A172 (cell line): ENCODE measurements around the gene TNFAIP2. TPM values are rescaled to one million over a fixed set of nuclear protein-coding genes. Genes with fewer than 3 reads are reported as not detected.
"Not testable (repeated sequence)": the region's sequence is repeated elsewhere in the genome, so short reads cannot be mapped to it uniquely, and the experiment has no call there.

Experiments
- DNase-seq: peaks from one replicate; pipeline ENCODE4 v3.0.0-alpha.2; 2015; ENCODE audit warnings: low spot score
- total RNA-seq: library from RNA; depleted of rRNA; stranded (reverse); fragments of >200 nt; shearing (Covaris generic); gene quantifications from 2 replicates; pipeline ENCODE4 v1.2.3, GENCODE V29; 2014

Gene TNFAIP2
- total RNA-seq, 1 experiment from 2014 or later = 207 TPM

DNA sequence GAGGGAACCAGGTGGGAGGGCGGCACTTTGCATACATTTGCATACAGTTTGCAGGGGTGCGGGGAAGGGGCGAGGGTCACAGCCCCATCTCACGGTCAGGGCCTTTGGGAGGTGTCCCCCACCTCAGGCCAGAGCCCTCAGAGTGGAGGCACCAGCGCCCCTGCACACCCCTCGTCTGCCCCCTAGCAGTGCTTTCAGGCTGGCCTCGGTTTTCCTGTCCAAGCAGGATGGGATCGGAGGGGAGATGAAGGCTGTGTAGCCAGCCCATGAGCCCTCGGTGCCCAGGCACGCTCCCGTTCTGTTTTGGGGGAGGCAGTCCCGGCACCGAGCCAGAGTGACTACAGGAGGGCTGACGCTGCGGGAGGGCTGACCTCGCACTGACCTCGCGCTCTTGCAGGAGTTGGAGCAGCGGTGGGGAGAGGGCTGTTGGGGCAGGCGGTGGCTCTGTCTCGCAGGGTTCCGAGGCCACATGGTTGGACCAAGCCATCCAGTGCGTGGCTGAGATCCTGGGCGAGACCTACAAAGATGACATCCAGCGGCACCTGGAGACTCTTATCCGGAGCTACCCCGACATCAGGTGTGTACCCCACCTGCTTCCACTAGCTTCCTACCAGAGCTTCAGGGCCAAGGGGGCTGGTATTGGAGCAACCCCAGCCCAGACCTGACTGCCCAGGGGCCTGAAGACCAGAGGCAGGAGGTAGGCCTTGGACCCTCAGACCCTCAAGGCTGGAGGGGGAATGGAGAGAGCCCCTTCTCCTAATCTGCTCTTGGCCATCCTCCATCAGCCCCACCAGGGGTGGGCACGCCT is 15.1 kb upstream of the TNFAIP2 start:
- DNase-seq = no peak

DNA sequence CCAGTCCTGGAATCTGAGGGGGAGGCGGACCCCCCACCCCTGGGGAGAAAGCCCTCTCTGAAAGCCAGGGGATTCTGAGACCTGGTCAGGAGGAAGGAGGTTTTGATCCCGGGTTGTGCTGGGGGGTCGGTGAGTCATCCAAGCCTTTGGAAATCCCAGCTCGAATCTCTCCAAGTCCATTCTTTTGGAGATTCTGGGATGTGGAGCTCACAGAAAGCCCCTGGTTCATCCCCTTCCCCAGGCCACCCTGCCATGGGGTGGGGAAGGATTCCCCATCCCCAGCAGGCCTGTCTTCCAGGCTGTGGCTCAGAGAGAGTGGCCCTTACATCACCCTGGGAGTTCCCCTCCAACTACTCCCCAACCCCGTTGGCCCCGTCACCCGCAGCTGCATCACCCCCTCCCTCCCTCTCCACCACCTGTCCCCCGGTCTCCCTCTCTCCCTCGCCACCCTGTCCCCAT is 14.5 kb upstream of the TNFAIP2 start:
- peak; percentile 81 for DNase-seq

DNA sequence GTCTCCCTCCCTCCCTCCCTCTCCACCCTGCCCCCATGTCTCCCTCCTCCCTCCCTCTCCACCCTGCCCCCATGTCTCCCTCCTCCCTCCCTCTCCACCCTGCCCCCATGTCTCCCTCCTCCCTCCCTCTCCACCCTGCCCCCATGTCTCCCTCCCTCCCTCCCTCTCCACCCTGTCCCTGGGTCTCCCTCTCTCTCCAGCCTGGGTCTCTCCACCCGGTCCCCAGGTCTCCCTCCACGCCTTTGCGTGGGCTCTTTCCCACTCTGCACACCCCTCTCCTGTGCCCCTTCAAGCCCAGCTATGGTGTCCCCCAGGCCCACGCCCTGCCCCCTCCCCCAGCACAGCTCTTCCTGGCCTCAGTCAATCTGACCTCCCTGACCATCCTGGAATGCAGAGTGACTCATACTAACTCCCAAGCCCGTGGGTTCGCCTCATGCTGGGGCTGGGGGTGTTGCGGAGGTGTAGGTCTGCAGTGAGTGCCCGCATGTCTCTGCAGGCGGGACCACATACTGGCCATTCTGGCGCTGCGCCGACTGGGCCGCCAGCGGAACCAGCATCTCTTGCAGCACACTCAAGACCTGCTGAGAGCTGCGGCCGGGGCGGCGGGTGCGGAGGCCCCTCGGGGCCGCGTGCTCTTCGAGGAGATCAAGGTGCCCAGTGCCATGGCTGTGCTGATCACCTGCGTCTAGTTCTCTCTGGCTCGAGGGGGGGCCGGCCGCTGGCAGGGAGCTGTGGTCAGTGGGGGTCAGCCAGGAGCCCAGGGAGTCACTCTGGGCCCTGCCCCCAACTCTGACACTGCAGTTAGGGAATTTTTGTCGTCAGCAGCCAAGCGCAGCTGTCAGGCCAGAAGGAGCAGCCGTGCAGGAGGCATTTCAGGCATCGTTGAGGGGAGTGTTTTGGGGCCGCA is 13.5 kb upstream of the TNFAIP2 start:
- peak; percentile 90 for DNase-seq

DNA sequence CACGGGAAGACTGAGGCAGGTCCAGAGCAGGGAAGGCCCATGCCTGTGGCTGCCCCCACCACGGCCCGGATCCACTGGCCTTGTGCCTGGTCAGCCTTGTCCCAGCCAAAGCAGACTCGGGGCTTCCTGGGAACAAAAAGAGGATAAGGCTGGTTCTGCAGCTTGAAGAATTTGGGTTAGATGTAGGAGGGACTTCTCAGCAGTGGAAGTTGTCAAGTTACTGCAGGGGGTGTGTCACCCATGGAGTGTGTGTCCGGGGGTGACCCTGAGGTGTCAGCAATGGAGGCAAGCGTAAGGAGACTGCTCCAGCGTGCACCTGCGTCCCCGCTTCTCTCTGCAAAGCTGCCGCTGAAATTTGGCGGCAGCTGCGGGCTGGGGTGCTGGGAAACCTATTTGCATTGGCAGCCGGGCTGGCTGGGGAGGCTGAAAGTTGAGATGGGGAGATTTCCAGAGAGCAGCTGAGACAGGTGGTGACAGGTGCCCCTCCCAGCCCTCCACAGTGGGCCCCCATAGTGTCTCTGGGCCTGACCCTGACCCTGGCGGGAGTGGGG is 12.5 kb upstream of the TNFAIP2 start:
- no peak for DNase-seq

DNA sequence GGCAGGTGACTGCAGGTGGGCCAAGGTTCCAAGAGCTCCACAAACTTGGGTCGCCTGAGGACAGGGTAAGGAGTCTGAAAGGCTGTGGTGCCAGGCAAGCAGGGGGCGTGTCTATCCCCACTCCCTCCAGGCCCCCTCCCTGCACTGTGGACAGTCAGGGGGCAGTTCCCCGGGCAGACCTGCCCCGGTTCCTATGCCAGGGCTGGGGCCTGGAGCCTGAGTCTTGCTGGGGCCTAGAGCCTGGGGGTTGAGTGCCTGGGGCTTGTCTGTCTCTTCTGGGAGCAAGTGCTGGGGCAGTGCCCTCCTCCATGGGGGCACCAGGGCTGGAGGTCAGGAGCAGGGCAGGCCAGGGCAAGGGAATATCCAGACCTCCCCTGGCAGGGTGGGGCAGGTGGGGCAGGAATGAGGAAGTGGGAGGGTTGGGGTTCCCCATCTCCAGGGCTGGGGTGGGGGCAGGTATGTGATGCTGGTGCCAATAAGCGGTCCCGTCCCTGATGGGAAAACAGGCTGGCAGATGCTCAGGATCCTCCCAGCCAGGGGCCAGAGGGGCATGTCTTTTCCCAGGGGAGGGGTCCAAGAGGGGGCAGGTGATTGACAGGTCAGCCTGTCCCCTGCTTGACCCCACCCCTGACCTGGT is 11.9 kb upstream of the TNFAIP2 start:
- peak; percentile 76 for DNase-seq

DNA sequence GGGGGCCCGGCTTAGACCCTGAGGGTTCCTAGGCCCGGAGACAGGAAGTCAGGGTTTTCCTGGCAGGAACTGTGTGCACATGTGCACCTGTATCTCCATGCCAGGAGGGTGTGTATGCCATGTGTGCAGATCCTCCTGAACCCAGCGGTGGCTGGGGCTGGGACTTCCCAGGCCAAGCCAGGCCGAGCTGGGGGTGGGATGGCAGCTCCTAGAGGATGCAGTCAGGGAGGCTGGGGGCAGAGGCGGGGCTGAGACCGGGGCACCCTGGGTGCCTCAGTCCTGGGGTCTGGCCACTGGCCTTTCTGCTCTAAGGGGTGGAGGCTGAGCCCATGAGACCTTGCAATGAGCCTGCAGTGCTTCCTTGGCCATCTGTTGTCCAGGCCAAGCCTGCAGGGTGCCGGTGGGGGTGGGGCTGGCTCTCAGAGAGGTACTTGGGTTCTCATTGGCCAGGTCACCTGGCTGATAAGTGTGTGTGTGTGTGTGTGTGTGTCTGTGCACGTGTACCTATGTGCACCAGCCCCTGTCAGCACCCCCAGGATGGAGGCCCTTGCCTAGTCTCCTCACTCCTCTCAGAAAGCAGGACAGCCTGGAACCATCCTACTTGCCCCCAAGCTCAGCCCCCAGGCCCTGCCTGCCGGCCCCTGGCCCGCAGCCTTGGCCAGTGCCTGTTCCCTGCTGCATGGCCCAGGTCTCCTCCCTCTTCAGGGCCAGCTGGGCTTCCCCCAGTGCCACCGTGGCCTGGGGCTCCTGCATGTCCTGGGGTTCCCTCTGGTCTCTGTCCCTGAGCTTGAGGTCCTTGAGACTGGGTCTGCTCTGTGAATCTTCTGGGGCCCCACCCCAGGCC is 10.6 kb upstream of the TNFAIP2 start:
- DNase-seq = no peak

DNA sequence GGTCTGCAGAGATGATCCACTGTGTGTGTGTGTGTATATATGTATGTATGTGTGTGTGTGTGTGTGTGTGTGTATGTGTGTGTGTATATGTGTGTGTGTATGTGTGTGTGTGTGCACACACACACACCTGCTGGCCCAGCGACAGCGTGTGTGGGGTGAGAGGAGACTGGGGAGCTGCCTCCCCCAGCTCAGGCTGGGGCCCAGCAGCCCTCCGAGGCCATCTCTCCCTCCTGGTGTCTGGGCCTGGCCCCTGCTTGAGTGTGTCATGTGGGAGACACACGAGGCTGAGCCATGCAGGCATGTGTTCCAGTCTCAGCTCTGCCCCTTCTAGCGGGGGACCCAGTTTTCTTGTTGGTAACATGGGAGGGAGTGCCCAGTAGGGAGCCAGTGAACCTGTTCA is 10.0 kb upstream of the TNFAIP2 start:
- DNase-seq = no peak

DNA sequence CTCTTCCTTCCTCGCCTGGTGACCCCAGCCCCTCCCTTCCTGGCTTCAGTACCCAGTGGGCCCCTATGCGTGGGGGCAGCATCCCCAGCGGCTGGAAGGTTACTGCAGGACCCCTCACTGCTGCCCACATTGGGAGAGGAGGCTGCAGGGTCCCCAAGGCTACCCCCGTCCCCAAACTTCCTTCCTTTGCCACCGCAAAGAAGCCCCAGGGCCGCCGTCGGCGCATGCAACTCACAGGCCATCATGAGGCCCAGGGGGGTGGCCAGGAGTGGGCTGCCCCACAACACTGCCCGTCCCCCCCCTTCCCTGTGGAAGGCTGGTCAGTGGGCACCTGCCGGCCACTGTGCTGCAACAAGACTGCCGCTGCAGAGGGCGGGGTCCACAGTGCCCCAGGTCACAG is 9.5 kb upstream of the TNFAIP2 start:
- no peak for DNase-seq

DNA sequence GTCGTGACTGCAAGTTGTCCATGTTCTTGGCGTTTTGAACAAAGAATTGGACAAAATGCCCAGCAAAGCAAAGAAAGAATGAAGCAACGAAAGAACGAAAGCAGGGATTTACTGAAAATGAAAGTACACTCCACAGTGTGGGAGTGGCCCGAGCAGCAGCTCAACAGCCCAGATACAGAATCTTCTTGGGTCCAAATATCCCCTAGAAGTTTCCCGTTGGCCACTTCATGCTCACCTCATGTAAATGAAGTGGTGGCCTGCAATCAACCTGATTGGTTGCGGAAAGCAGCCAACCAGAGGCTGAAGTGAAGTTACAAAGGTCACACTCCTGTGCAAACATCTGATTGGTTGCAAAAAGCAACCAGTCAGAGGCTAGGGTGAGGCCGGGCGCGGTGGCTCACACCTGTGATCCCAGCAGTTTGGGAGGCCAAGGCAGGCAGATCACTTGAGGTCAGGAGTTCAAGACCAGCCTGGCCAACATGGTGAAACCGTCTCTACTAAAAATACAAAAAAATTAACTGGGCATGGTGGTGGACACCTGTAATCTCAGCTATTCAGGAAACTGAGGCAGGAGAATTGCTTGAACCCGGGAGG is 8.1 kb upstream of the TNFAIP2 start:
- not testable (repeated sequence) for DNase-seq

DNA sequence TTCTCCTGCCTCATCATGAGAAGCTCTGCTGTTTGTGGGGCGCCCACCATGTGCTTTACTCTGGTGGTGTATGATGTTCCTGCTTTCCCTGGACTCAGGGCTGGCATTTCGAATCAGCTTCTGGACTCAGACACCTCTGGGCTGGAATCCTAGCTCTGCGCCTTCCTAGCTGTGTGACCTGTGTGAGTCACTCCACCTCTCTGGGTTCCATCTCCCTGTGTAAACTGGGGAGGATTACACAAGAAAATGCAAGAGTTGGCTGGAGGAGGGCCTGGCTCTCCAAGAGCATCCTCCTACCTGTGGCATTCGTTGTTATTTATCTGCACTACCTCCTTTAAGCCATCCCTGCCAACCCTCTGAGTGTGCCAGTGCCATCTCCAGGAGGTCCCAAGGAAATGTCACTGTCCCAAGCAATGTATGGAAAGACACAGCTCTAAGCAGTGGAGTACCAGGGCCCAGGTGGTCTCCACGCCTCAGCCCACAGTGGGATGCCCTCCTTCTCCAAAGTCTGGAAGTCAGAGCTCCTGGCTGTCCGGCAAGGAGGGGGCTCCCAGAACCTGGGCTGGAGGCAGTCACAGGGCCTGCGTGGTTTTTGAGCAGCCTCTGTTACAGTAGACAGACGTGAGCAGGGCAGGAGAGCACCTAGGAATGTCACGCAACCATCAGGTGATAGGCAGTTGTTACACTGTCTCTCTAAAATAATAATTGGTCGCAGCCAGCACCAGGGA is 7.3 kb upstream of the TNFAIP2 start:
- no peak for DNase-seq

DNA sequence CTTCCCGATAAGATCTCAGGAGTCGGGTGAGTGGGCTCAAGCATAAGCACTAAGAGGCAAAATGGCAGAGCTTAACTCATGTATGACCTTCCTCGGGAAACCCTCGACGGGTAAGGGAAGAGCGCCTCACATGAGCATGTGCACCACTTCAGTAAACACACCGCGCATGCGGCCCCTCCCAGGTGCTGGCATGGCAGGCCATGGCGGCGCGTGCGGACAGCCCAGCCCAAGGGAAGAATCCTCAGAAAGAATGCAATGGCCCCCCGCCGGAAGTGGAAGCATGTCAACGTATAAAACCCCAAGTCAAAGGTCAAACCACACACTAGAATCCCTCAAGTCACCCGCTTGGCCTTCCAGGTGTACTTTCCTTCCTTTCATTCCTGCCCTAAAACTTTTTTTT is 6.6 kb upstream of the TNFAIP2 start:
- DNase-seq = no peak

DNA sequence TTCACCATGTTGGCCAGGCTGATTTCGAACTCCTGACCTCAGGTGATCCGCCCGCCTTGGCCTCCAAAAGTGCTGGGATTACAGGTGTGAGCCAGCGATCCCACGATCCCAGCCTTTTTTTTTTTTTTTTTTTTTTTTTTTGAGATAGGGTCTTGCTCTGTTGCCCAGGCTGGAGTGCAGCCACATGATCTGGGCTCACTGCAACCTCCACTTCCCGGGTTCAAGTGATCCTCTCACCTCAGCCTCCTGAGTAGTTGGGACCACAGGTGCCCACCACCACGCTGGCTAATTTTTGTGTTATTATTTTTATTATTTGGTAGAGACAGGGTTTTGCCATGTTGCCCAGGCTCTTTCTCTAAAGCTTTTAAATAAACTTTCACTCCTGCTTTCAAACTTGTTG is 5.8 kb upstream of the TNFAIP2 start:
- DNase-seq = not testable (repeated sequence)

DNA sequence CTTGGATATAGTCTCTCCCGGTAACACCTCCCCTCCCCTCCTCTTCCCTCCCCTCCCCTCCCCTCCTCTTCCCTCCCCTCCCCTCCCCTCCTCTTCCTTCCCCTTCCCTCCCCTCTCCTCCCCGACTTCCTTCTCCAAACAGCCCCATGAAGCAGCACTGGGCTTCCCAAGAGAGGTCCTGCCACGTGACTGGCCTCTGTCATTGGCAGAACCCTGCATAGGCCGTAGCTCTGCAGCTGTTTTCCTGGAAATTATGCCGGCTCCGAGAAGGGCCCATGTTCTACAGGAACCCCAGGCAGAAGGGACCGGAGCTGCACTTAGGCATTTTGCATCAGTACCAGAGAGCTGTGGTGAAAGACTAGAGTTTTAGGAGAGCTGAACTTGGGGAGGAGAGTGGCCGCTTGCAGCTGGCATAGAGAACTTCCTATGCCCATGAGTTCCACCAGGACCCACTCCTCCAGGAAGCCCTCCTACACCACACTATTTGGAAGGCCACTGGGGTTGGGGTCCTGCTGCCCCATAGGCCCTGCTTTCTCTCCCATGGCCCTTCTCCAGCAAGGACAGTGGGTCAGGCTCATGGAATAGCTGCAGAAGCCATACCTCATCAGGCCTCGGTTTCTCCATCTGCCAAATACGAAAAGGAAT is 5.1 kb upstream of the TNFAIP2 start:
- no peak for DNase-seq

DNA sequence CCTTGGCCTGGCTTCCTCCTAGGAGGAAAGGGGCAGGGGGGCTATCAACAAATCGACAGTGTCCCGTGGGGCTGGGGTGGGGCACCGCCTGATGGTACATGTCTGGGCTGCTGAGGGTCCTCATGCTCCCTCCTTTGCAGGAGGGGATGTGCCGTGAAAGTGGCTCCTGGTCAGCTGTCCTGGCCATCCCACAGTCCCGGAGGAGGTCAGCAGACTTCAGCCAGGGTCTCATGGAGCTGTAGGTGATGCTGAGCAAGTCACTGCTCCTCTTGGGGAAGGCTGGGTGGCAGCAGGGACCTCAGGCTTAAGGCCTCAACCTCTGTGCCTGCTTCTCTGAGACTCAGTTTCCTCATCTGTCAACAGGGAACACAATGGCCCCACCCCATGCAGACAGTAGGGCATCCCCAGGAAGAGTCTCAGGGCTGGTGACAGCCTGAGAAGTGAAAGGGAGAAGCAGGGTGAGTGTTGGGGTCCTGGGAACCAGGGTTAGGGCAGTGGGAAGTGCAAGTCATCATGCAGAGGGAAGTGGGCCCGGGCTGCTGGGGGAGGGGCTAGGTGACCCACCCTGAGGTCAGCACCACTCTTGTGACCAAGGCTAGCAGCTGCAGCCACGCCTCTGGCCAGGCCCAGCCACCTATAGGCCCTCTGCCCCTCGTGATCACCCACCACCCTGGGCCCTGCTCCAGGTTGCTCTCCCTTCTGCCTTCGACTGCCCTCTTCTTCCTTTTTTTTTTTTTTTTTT is 4.4 kb upstream of the TNFAIP2 start:
- no peak for DNase-seq

DNA sequence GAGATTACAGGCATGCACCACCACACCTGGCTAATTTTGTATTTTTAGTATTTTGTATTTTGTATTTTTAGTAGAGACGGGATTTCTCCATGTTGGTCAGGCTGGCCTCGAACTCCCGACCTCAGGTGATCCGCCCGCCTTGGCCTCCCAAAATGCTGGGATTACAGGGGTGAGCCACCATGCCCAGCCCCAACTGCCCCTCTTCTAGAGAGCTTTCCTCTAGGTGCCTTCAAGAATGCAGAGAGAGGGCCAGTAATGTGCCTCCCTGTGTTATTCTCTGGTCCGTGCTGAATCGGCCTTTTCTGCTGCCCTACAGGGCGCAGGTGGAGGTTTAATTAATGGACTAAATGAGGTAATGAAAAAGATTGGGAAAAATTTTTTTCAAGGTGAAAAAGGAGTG is 3.7 kb upstream of the TNFAIP2 start:
- DNase-seq = not testable (repeated sequence)

DNA sequence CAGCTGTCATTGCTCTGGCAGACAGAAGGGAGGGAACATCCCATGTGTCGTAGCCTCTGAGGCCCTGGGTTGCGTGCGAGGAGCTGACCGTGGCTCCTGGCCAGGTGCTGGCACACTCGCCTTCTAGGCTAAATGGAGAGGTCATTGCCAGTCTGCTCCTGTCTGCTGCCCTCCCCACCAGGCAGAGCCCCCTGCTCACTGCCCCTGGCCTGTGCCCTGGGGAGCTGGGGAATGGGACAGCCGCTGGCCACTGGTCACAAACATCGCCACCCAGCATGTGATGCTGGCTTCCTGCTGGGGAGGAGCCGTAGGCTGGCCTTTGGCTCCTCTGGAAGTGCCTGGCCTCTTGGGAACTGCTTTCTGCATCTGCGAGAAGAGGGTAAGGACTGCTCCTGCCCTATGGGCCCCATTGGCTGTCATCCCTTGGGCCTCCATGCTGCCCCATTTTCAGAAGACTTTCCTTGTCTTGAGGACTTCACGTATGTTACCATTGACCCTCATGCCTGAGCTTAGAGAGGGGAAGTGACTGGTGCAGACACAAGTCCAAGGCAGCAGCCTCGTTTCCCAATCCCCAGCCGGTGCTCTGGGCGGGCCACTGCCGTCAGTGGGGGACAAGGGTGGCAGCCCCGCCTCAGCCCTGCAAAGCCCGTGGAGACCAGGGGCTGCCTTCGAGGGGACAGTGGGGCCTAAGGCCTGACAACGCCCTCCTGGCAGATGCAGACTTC is 2.0 kb upstream of the TNFAIP2 start:
- DNase-seq = no peak

DNA sequence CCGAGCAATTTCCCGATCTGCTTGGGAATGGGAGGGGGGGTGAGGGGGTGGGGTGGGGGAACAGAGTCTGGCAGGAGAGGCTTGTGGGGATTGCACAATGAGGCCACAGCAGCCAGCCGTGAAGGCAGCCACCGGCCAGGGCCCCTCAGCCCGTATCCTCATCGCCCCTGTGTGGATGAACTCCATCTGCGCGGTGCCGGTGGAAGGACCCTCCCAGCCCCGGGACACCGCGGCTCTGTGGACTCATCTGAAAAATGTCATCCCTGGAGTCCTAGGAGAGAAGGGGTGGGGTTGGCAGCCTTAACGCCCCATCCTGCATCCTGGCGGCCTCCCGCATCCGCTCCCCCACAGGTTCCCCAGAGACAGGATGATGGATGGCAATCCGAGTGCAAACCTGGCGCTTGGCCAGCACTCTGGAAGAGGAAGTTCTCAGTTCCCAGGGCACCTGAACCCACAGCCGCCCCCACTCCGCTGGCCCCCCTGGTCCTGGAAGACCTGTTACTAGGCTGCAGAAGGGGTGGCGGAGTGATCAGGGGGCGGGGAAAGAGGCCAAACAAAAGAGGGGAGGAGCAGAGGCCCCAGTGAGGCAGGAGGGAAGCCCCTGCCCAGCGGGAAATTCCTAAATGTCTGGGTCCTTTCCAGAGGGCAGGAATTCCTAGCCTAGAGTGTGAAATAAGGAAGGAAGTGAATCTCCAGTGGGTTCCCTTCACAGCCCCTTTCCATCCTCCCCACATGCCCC is 1.2 kb upstream of the TNFAIP2 start:
- DNase-seq = peak; percentile 95
